GM12891 (cell line): ENCODE data around the gene NPW.

Experiments used
- PAX5 ChIP-seq: IDR thresholded peaks from 2 replicates; pipeline ENCODE4 v1.6.1; 2011; ENCODE audit warnings: low read length, moderate library complexity, mild to moderate bottlenecking; ENCODE audit not compliant: insufficient read depth, severe bottlenecking
- POLR2A ChIP-seq: IDR thresholded peaks from 2 replicates; pipeline ENCODE4 v1.6.1; 2011; ENCODE audit warnings: low read depth, low read length, control low read depth
- POLR2AphosphoS5 ChIP-seq: IDR thresholded peaks from 2 replicates; pipeline ENCODE4 v1.6.1; 2011; ENCODE audit warnings: low read depth, low read length, control low read depth
- POU2F2 ChIP-seq: IDR thresholded peaks from 2 replicates; pipeline ENCODE4 v1.6.1; 2011; ENCODE audit warnings: low read depth, mild to moderate bottlenecking, control low read depth, low read length, moderate library complexity
- SPI1 ChIP-seq: IDR thresholded peaks from 2 replicates; pipeline ENCODE4 v1.6.1; 2011; ENCODE audit warnings: low read depth, low read length, control low read depth
- TAF1 ChIP-seq: IDR thresholded peaks from 2 replicates; pipeline ENCODE4 v1.6.1; 2011; ENCODE audit warnings: low read depth, low read length, control low read depth

GRCh38 chr16:1993731-1994131 lies 25.9 kb upstream of the NPW start:
- TF ChIP-seq POU2F2, result no peak
- no peak for TF ChIP-seq POLR2A
- TF ChIP-seq PAX5, result no peak
- no peak for TF ChIP-seq POLR2AphosphoS5
- no peak for TF ChIP-seq TAF1
- no peak for TF ChIP-seq SPI1
